HEK293T (cell line): Measurements from ENCODE around the gene LRRC8C.
A peak's percentile ranks its signal among the peaks of the same experiment; 100 is the strongest.
"Not testable (repeated sequence)": the region's sequence is repeated elsewhere in the genome, so short reads cannot be mapped to it uniquely, and the experiment has no call there.

ENCODE experiments used
- CTCF ChIA-PET: fragments of 350-600 bp; formaldehyde crosslinking; extraction: SDS; loops from one replicate; lab custom pipeline; 2021; ENCODE audit warnings: antibody characterized with exemption, inconsistent platforms; lab: Yijun Ruan, JAX
- POLR2A ChIA-PET: fragments of 350-600 bp; formaldehyde crosslinking; extraction: SDS; loops from one replicate; lab custom pipeline; 2020; ENCODE audit warnings: antibody characterized with exemption, inconsistent platforms; lab: Yijun Ruan, JAX
- DNase-seq: peaks from one replicate; pipeline ENCODE4 v3.0.0; 2012; ENCODE audit warnings: mixed read lengths; ENCODE audit errors: extremely low spot score
- ARNT ChIP-seq: fragments of 450-650 bp; IDR thresholded peaks from 2 replicates; pipeline ENCODE4 v1.6.1; 2017; ENCODE audit warnings: mild to moderate bottlenecking
- BHLHE40 ChIP-seq: fragments of 450-650 bp; IDR thresholded peaks from 2 replicates; pipeline ENCODE4 v1.6.1; 2016; ENCODE audit warnings: mild to moderate bottlenecking, moderate library complexity, borderline replicate concordance
- CTBP1 ChIP-seq: fragments of 450-650 bp; IDR thresholded peaks from 2 replicates; pipeline ENCODE4 v1.6.1; 2016; ENCODE audit warnings: borderline replicate concordance
- ELF4 ChIP-seq: fragments of 450-650 bp; IDR thresholded peaks from 2 replicates; pipeline ENCODE4 v1.6.1; 2017; ENCODE audit warnings: antibody characterized with exemption
- FOXA1 ChIP-seq: fragments of 450-650 bp; IDR thresholded peaks from 2 replicates; pipeline ENCODE4 v1.6.1; 2016; ENCODE audit warnings: mild to moderate bottlenecking
- FOXK2 ChIP-seq: fragments of 450-650 bp; IDR thresholded peaks from 2 replicates; pipeline ENCODE4 v1.6.1; 2016; ENCODE audit warnings: mild to moderate bottlenecking
- FOXM1 ChIP-seq: fragments of 450-650 bp; IDR thresholded peaks from 2 replicates; pipeline ENCODE4 v1.6.1; 2017; ENCODE audit warnings: mild to moderate bottlenecking, borderline replicate concordance
- HDGF ChIP-seq: fragments of 450-650 bp; IDR thresholded peaks from 2 replicates; pipeline ENCODE4 v1.6.1; 2017; ENCODE audit warnings: antibody characterized with exemption, borderline replicate concordance
- L3MBTL2 ChIP-seq: fragments of 450-650 bp; conservative IDR thresholded peaks from 2 replicates; pipeline ENCODE4 v1.6.1; 2016; ENCODE audit warnings: mild to moderate bottlenecking
- LEF1 ChIP-seq: fragments of 450-650 bp; IDR thresholded peaks from 2 replicates; pipeline ENCODE4 v1.6.1; 2017; ENCODE audit warnings: mild to moderate bottlenecking, borderline replicate concordance
- NFRKB ChIP-seq: fragments of 450-650 bp; IDR thresholded peaks from 2 replicates; pipeline ENCODE4 v1.6.1; 2016; ENCODE audit warnings: mild to moderate bottlenecking, moderate library complexity
- PKNOX1 ChIP-seq: fragments of 450-650 bp; IDR thresholded peaks from 2 replicates; pipeline ENCODE4 v1.6.1; 2016
- SP1 ChIP-seq: fragments of 450-650 bp; IDR thresholded peaks from 2 replicates; pipeline ENCODE4 v1.6.1; 2017
- SUZ12 ChIP-seq: fragments of 450-650 bp; IDR thresholded peaks from 2 replicates; pipeline ENCODE4 v1.6.1; 2016; ENCODE audit warnings: mild to moderate bottlenecking
- TARDBP ChIP-seq: fragments of 450-650 bp; IDR thresholded peaks from 2 replicates; pipeline ENCODE4 v1.6.1; 2016
- ZNF384 ChIP-seq: fragments of 450-650 bp; IDR thresholded peaks from 2 replicates; pipeline ENCODE4 v1.6.1; 2016

The LRRC8C gene

GRCh38 chr1:89632657-89633247, at the start of gene LRRC8C:
Gene LRRC8C (plus strand): TSS chr1:89633120. CDS start chr1:89686474, 53,354 bp downstream.
- peak; percentile 89 for DNase-seq
- CTCF ChIA-PET, result interaction anchor here (3.3 to 3.6 kb wide), 2 partner anchors 16 to 130 kb away, joined by 14 to 19 read pairs; no protein-coding TSS in a partner anchor
- TF ChIP-seq L3MBTL2 (peak; percentile 20; the same call in 1 of the 2 replicates), ARNT (peak; percentile 52; the same call in 1 of the 2 replicates), NFRKB (no peak), CTBP1 (0 out of 2 replicates have a peak, but pooled peaks have one; percentile 4), FOXM1 (peak; percentile 68; the same call in 1 of the 2 replicates)
- POLR2A ChIA-PET, result interaction anchor here (0.7 to 1.9 kb wide), 4 partner anchors 76 to 130 kb away, joined by 3 to 12 read pairs (median 6); partner anchors contain the start of gene LRRC8B

GRCh38 chr1:89584211-89584610, 48.7 kb upstream of the LRRC8C start:
- POLR2A ChIA-PET, result no interaction called here

GRCh38 chr1:89584781-89585180, 48.1 kb upstream of the LRRC8C start:
- TF ChIP-seq SUZ12 (no peak), ARNT (no peak)
- no peak for DNase-seq
- CTCF ChIA-PET, result interaction anchor here (0.9 kb wide), 1 partner anchor 11 kb away, joined by 4 read pairs; no protein-coding TSS in a partner anchor
- POLR2A ChIA-PET, result no interaction called here

More at GRCh38 chr1:89584211-89584610, 48.7 kb upstream of the LRRC8C start:
- DNase-seq, result no peak
- TF ChIP-seq ELF4, result no peak
- TF ChIP-seq SP1, result no peak
- TF ChIP-seq HDGF, result no peak
- CTCF ChIA-PET, result no interaction called here

GRCh38 chr1:89587729-89588161, 45.2 kb upstream of the LRRC8C start:
- DNase-seq, result no peak
- ChIA-PET POLR2A (no interaction called here), CTCF (interaction anchor here (1.4 kb wide), 1 partner anchor 9 kb away, joined by 4 read pairs; no protein-coding TSS in a partner anchor)
- TF ChIP-seq BHLHE40 (no peak), FOXM1 (no peak), CTBP1 (no peak), LEF1 (no peak), HDGF (no peak), SP1 (no peak), PKNOX1 (no peak), ZNF384 (no peak), SUZ12 (no peak), ELF4 (no peak), FOXK2 (no peak), TARDBP (no peak), L3MBTL2 (no peak), ARNT (no peak), NFRKB (no peak), FOXA1 (no peak)

- ChIA-PET CTCF (interaction anchor here (1.4 kb wide), 1 partner anchor 9 kb away, joined by 4 read pairs; no protein-coding TSS in a partner anchor), POLR2A (no interaction called here)
- DNase-seq, result no peak
- no peak for TF ChIP-seq ARNT
- no peak for TF ChIP-seq CTBP1
- no peak for TF ChIP-seq SP1
Observed at GRCh38 chr1:89588480-89588879, 44.4 kb upstream of the LRRC8C start.

- ChIA-PET POLR2A (interaction anchor here (0.6 to 1.5 kb wide), 3 partner anchors 9 to 65 kb away, joined by 3 read pairs; partner anchors contain the start of gene LRRC8B), CTCF (no interaction called here)
- no peak for DNase-seq
- no peak for TF ChIP-seq ZNF384
Observed at GRCh38 chr1:89589515-89589914, 43.4 kb upstream of the LRRC8C start.

- DNase-seq, result no peak
- no peak for TF ChIP-seq BHLHE40
- no peak for TF ChIP-seq CTBP1
- no peak for TF ChIP-seq TARDBP
- no peak for TF ChIP-seq FOXK2
- TF ChIP-seq ELF4, result no peak
- CTCF ChIA-PET, result no interaction called here
- POLR2A ChIA-PET, result interaction anchor here (0.8 to 1.5 kb wide), 2 partner anchors 10 to 66 kb away, joined by 3 read pairs; partner anchors contain the start of gene LRRC8B
Observed at GRCh38 chr1:89590341-89591080, 42.4 kb upstream of the LRRC8C start.

GRCh38 chr1:89592861-89593302, 40.0 kb upstream of the LRRC8C start:
- CTCF ChIA-PET, DNase-seq, POLR2A ChIA-PET: not testable (repeated sequence)
